Measurements from ENCODE around the gene KRTAP5-2. TPM values are rescaled to one million over a fixed set of nuclear protein-coding genes. Genes with fewer than 3 reads are reported as not detected.

KRTAP5-2 gene
- total RNA-seq, 4 donors from 2014 or later, result not detected

- no peaks in the 10 kb centered on the region for H3K36me3 ChIP-seq
- peak overlapping the region; percentile 49 to 91 (median 80) for H3K27ac ChIP-seq
- peaks cover 23 to 39% (median 26%) of the 10 kb centered on the region in 3 donors for H3K4me1 ChIP-seq
- no peak for DNase-seq
- 81% methylated on average over 2 of the region's 12 CpGs; no CpG with 5 or more reads in 1 of the 2 donors for WGBS, 2 donors
- intact Hi-C loops (cut with DNase I), result no loop called here
- peak overlapping the region in 1 of 4 donors; percentile 27 for H3K4me3 ChIP-seq
- peaks cover 0 to 69% (median 0%) of the 10 kb centered on the region in 4 donors for H3K27me3 ChIP-seq
- TF ChIP-seq POLR2A (IDR thresholded peaks at IDR 0.05) (no peak), CTCF (IDR thresholded peaks at IDR 0.05) (no peak)
- H3K9me3 ChIP-seq, result no peaks in the 10 kb centered on the region
Observed at GRCh38 chr11:1558775-1559110, 39.4 kb downstream of the KRTAP5-2 start.

GRCh38 chr11:1557904-1558774 is 40.0 kb downstream of the KRTAP5-2 start:
- H3K27me3 ChIP-seq, result peaks cover 0 to 67% (median 0%) of the 10 kb centered on the region in 4 donors
- no peak for DNase-seq
- H3K9me3 ChIP-seq, result no peaks in the 10 kb centered on the region
- WGBS, 2 donors, result 20 to 42% methylated on average over 3 to 12 of the region's 29 CpGs
- intact Hi-C loops (cut with DNase I), result no loop called here
- peaks cover 23 to 45% (median 27%) of the 10 kb centered on the region in 3 donors for H3K4me1 ChIP-seq
- H3K4me3 ChIP-seq, result peak overlapping the region in 1 of 4 donors; percentile 15
- no peak for TF ChIP-seq CTCF (IDR thresholded peaks at IDR 0.05)
- no peak for TF ChIP-seq POLR2A (IDR thresholded peaks at IDR 0.05)
- peak overlapping the region; percentile 49 to 91 (median 80) for H3K27ac ChIP-seq
- no peaks in the 10 kb centered on the region for H3K36me3 ChIP-seq

- no peaks in the 10 kb centered on the region for H3K9me3 ChIP-seq
- H3K4me3 ChIP-seq, result no peak overlapping the region
- peak overlapping the region in 3 of 4 donors; percentile 77 to 91 (median 84) for H3K27ac ChIP-seq
- intact Hi-C loops (cut with DNase I), result no loop called here
- WGBS, 2 donors, result 90 to 99% methylated on average over 6 to 11 of the region's 74 CpGs
- no peaks in the 10 kb centered on the region for H3K36me3 ChIP-seq
- peaks cover 0 to 75% (median 0%) of the 10 kb centered on the region in 4 donors for H3K27me3 ChIP-seq
- no peak for TF ChIP-seq CTCF (IDR thresholded peaks at IDR 0.05)
- no peak for TF ChIP-seq POLR2A (IDR thresholded peaks at IDR 0.05)
- peaks cover 23 to 48% (median 27%) of the 10 kb centered on the region in 3 donors for H3K4me1 ChIP-seq
- no peak for DNase-seq
Observed at GRCh38 chr11:1557051-1557884, 40.8 kb downstream of the KRTAP5-2 start.

GRCh38 chr11:1556278-1556902 is 41.7 kb downstream of the KRTAP5-2 start:
- intact Hi-C loops (cut with DNase I), result no loop called here
- Histone ChIP-seq H3K9me3 (no peaks in the 10 kb centered on the region), H3K36me3 (no peaks in the 10 kb centered on the region), H3K27ac (no peak overlapping the region), H3K27me3 (peaks cover 0 to 77% (median 0%) of the 10 kb centered on the region in 4 donors), H3K4me3 (no peak overlapping the region), H3K4me1 (peaks cover 23 to 48% (median 27%) of the 10 kb centered on the region in 3 donors)
- TF ChIP-seq POLR2A (IDR thresholded peaks at IDR 0.05), result no peak
- no peak for TF ChIP-seq CTCF (IDR thresholded peaks at IDR 0.05)
- DNase-seq, result no peak
- WGBS, 2 donors, result 75 to 76% methylated on average over 28 to 30 of the region's 63 CpGs
